OCI-LY1 (cell line): ENCODE results near the gene GGT5.

Source experiments
- H2AFZ ChIP-seq: fragments of 200-600 bp; sonication (generic), shearing (Covaris generic); 2 replicates; pipeline ENCODE4 v1.6.0; 2014; ENCODE audit warnings: antibody characterized with exemption, mild to moderate bottlenecking, low read length
- H3F3A ChIP-seq: fragments of 200-600 bp; sonication (generic), shearing (Covaris generic); 2 replicates; pipeline ENCODE4 v1.6.0; 2014; ENCODE audit warnings: mild to moderate bottlenecking, antibody characterized with exemption, low read length, moderate library complexity; ENCODE audit not compliant: insufficient read depth
- H3K27ac ChIP-seq: fragments of 200-600 bp; sonication (generic); 2 replicates; pipeline ENCODE4 v1.5.1; 2014; ENCODE audit warnings: low read length, mixed run types, mild to moderate bottlenecking, low read depth; ENCODE audit not compliant: poor library complexity, severe bottlenecking
- H3K27me3 ChIP-seq: fragments of 200-600 bp; sonication (generic); 2 replicates; pipeline ENCODE4 v1.6.0; 2014; ENCODE audit warnings: antibody characterized with exemption, mild to moderate bottlenecking, low read length, moderate library complexity; ENCODE audit not compliant: insufficient read depth
- H3K36me3 ChIP-seq: fragments of 200-600 bp; sonication (generic); 2 replicates; pipeline ENCODE4 v1.6.1; 2014; ENCODE audit warnings: mild to moderate bottlenecking, antibody characterized with exemption, low read length, moderate library complexity, mixed read lengths; ENCODE audit not compliant: insufficient read depth
- H3K4me1 ChIP-seq: fragments of 200-600 bp; sonication (generic); 2 replicates; pipeline ENCODE4 v1.5.1; 2014; ENCODE audit warnings: mild to moderate bottlenecking, low read length, moderate library complexity; ENCODE audit not compliant: insufficient read depth, severe bottlenecking
- H3K4me2 ChIP-seq: fragments of 200-600 bp; sonication (generic), shearing (Covaris generic); 2 replicates; pipeline ENCODE4 v1.6.1; 2014; ENCODE audit warnings: low read length
- H3K4me3 ChIP-seq: fragments of 200-600 bp; sonication (generic); 2 replicates; pipeline ENCODE4 v1.5.1; 2014; ENCODE audit warnings: low read length, low read depth, mild to moderate bottlenecking, mixed read lengths; ENCODE audit not compliant: poor library complexity, severe bottlenecking
- H3K79me2 ChIP-seq: fragments of 200-600 bp; shearing (Covaris generic); 2 replicates; pipeline ENCODE4 v1.6.1; 2016; ENCODE audit warnings: mixed run types, low read length, mixed read lengths; ENCODE audit not compliant: insufficient read depth
- H3K9ac ChIP-seq: fragments of 200-600 bp; sonication (generic), shearing (Covaris generic); 2 replicates; pipeline ENCODE4 v1.6.1; 2014; ENCODE audit warnings: mild to moderate bottlenecking, low read length, mixed read lengths
- H3K9me2 ChIP-seq: fragments of 200-600 bp; sonication (generic), shearing (Covaris generic); 2 replicates; pipeline ENCODE4 v1.6.1; 2014; ENCODE audit warnings: low read depth, mild to moderate bottlenecking, low read length, mixed read lengths
- H3K9me3 ChIP-seq: fragments of 200-600 bp; shearing (Covaris generic); 2 replicates; pipeline ENCODE4 v1.6.1; 2014; ENCODE audit warnings: low read length, mixed read lengths
- H4K20me1 ChIP-seq: fragments of 200-600 bp; sonication (generic), shearing (Covaris generic); 2 replicates; pipeline ENCODE4 v1.6.0; 2016; ENCODE audit warnings: mild to moderate bottlenecking, low read length; ENCODE audit not compliant: insufficient read depth
- EZH2 ChIP-seq: fragments of 200-600 bp; sonication (generic), shearing (Covaris generic); IDR thresholded peaks from 2 replicates; pipeline ENCODE4 v1.8.0; 2017; ENCODE audit warnings: borderline replicate concordance, mixed run types, mild to moderate bottlenecking, antibody characterized with exemption, low read length, moderate library complexity, mixed read lengths
- TF ChIP-seq, protein P1 (sequence below): fragments of 200-600 bp; sonication (generic), shearing (Covaris generic); IDR thresholded peaks from 2 replicates; pipeline ENCODE4 v1.5.1; 2017; ENCODE audit warnings: mild to moderate bottlenecking, antibody characterized with exemption, low read length, moderate library complexity, mixed read lengths

Gene GGT5

DNA sequence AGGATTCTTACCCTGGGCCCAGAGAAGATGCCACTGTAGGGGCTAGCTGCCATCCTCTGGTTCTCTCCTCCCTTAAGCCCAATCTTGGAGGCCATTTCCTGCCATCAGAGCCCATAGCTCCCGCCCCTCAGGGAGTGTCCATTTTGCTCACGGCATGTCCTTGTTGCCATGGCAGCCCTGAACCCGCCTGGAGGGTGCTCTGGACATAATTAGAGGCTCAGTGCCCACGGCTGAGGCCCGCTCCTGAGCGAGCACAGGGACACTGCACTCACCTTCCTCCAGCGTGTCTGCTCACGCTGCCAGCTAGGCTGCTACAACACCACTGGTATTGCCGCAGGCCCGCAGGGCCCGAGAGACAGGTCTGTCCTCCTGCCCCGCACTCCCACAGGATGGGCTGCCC is 74.7 kb downstream of the GGT5 start:
- Histone ChIP-seq H3F3A (no peaks in the 10 kb centered on the region), H3K9me3 (no peaks in the 10 kb centered on the region)

More for the DNA sequence above, 74.7 kb downstream of the GGT5 start:
- H3K27ac ChIP-seq: no peak overlapping the region
- H3K9me2 ChIP-seq: no peaks in the 10 kb centered on the region
- no peaks in the 10 kb centered on the region for H3K27me3 ChIP-seq
- no peaks in the 10 kb centered on the region for H3K4me1 ChIP-seq
- peaks cover 47% of the 10 kb centered on the region; the same call in 1 of the 2 replicates for H3K36me3 ChIP-seq
- no peaks in the 10 kb centered on the region for H3K79me2 ChIP-seq
- H3K9ac ChIP-seq: no peak overlapping the region
- H3K4me3 ChIP-seq: no peak overlapping the region
- no peak overlapping the region for H2AFZ ChIP-seq
- TF ChIP-seq, protein P1, sequence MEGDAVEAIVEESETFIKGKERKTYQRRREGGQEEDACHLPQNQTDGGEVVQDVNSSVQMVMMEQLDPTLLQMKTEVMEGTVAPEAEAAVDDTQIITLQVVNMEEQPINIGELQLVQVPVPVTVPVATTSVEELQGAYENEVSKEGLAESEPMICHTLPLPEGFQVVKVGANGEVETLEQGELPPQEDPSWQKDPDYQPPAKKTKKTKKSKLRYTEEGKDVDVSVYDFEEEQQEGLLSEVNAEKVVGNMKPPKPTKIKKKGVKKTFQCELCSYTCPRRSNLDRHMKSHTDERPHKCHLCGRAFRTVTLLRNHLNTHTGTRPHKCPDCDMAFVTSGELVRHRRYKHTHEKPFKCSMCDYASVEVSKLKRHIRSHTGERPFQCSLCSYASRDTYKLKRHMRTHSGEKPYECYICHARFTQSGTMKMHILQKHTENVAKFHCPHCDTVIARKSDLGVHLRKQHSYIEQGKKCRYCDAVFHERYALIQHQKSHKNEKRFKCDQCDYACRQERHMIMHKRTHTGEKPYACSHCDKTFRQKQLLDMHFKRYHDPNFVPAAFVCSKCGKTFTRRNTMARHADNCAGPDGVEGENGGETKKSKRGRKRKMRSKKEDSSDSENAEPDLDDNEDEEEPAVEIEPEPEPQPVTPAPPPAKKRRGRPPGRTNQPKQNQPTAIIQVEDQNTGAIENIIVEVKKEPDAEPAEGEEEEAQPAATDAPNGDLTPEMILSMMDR: no peak
- no peak for TF ChIP-seq EZH2
- H3K4me2 ChIP-seq: no peak overlapping the region
- H4K20me1 ChIP-seq: no peaks in the 10 kb centered on the region
